ENCODE data around the gene ACTL10. TPM values are rescaled to one million over a fixed set of nuclear protein-coding genes. Genes with fewer than 3 reads are reported as not detected.

The ACTL10 gene
- total RNA-seq, 4 donors from 2014 or later: 0.51 to 0.75 (median 0.66) TPM; not detected in 1

GRCh38 chr20:33645072-33645358 lies 21.7 kb upstream of the ACTL10 start:
- no peak for TF ChIP-seq CTCF (IDR thresholded peaks at IDR 0.05; ENCODE audit: low read depth)

GRCh38 chr20:33645396-33645795 lies 21.3 kb upstream of the ACTL10 start:
- no peak for TF ChIP-seq CTCF (IDR thresholded peaks at IDR 0.05; ENCODE audit: low read depth)

- TF ChIP-seq CTCF (IDR thresholded peaks at IDR 0.05; ENCODE audit: low read depth): no peak
Observed at GRCh38 chr20:33646191-33646590, 20.6 kb upstream of the ACTL10 start.

GRCh38 chr20:33647603-33648395 lies 18.9 kb upstream of the ACTL10 start:
- no peak for TF ChIP-seq CTCF (IDR thresholded peaks at IDR 0.05; ENCODE audit: low read depth)

GRCh38 chr20:33648396-33649004 lies 18.2 kb upstream of the ACTL10 start:
- no peak for TF ChIP-seq CTCF (IDR thresholded peaks at IDR 0.05; ENCODE audit: low read depth)

GRCh38 chr20:33649201-33649681 lies 17.5 kb upstream of the ACTL10 start:
- no peak for TF ChIP-seq CTCF (IDR thresholded peaks at IDR 0.05; ENCODE audit: low read depth)

- TF ChIP-seq CTCF (IDR thresholded peaks at IDR 0.05; ENCODE audit: low read depth): no peak
Observed at GRCh38 chr20:33650111-33650752, 16.5 kb upstream of the ACTL10 start.
